ENCODE data around the gene RANBP10. TPM values are rescaled to one million over a fixed set of nuclear protein-coding genes. Genes with fewer than 3 reads are reported as not detected.

The RANBP10 gene
- total and polyA plus RNA-seq, 2 experiments from 2014 or later: 9.0 to 13.6 TPM

- TF ChIP-seq, protein P1, sequence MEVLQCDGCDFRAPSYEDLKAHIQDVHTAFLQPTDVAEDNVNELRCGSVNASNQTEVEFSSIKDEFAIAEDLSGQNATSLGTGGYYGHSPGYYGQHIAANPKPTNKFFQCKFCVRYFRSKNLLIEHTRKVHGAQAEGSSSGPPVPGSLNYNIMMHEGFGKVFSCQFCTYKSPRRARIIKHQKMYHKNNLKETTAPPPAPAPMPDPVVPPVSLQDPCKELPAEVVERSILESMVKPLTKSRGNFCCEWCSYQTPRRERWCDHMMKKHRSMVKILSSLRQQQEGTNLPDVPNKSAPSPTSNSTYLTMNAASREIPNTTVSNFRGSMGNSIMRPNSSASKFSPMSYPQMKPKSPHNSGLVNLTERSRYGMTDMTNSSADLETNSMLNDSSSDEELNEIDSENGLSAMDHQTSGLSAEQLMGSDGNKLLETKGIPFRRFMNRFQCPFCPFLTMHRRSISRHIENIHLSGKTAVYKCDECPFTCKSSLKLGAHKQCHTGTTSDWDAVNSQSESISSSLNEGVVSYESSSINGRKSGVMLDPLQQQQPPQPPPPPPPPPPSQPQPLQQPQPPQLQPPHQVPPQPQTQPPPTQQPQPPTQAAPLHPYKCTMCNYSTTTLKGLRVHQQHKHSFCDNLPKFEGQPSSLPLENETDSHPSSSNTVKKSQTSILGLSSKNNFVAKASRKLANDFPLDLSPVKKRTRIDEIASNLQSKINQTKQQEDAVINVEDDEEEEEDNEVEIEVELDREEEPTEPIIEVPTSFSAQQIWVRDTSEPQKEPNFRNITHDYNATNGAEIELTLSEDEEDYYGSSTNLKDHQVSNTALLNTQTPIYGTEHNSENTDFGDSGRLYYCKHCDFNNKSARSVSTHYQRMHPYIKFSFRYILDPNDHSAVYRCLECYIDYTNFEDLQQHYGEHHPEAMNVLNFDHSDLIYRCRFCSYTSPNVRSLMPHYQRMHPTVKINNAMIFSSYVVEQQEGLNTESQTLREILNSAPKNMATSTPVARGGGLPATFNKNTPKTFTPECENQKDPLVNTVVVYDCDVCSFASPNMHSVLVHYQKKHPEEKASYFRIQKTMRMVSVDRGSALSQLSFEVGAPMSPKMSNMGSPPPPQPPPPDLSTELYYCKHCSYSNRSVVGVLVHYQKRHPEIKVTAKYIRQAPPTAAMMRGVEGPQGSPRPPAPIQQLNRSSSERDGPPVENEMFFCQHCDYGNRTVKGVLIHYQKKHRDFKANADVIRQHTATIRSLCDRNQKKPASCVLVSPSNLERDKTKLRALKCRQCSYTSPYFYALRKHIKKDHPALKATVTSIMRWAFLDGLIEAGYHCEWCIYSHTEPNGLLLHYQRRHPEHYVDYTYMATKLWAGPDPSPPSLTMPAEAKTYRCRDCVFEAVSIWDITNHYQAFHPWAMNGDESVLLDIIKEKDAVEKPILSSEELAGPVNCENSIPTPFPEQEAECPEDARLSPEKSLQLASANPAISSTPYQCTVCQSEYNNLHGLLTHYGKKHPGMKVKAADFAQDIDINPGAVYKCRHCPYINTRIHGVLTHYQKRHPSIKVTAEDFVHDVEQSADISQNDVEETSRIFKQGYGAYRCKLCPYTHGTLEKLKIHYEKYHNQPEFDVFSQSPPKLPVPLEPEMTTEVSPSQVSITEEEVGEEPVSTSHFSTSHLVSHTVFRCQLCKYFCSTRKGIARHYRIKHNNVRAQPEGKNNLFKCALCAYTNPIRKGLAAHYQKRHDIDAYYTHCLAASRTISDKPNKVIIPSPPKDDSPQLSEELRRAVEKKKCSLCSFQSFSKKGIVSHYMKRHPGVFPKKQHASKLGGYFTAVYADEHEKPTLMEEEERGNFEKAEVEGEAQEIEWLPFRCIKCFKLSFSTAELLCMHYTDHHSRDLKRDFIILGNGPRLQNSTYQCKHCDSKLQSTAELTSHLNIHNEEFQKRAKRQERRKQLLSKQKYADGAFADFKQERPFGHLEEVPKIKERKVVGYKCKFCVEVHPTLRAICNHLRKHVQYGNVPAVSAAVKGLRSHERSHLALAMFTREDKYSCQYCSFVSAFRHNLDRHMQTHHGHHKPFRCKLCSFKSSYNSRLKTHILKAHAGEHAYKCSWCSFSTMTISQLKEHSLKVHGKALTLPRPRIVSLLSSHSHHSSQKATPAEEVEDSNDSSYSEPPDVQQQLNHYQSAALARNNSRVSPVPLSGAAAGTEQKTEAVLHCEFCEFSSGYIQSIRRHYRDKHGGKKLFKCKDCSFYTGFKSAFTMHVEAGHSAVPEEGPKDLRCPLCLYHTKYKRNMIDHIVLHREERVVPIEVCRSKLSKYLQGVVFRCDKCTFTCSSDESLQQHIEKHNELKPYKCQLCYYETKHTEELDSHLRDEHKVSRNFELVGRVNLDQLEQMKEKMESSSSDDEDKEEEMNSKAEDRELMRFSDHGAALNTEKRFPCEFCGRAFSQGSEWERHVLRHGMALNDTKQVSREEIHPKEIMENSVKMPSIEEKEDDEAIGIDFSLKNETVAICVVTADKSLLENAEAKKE (CRISPR knock-in tag; IDR thresholded peaks at IDR 0.05): no peak
- TF ChIP-seq JUNB (IDR thresholded peaks at IDR 0.05; ENCODE audit: unreplicated experiment) (no peak), POLR2AphosphoS5 (IDR thresholded peaks at IDR 0.05; ENCODE audit: low read depth) (no peak), CREB1 (CRISPR knock-in tag; IDR thresholded peaks at IDR 0.05; ENCODE audit: low read depth) (no peak), EZH2phosphoT487 (IDR thresholded peaks at IDR 0.05; ENCODE audit: unreplicated experiment) (no peak), CTCF (conservative IDR thresholded peaks at IDR 0.05; ENCODE audit: low read depth in 2 of 2) (no peak)
Observed at GRCh38 chr16:67782567-67783352, 23.6 kb downstream of the RANBP10 start (continued).

DNA sequence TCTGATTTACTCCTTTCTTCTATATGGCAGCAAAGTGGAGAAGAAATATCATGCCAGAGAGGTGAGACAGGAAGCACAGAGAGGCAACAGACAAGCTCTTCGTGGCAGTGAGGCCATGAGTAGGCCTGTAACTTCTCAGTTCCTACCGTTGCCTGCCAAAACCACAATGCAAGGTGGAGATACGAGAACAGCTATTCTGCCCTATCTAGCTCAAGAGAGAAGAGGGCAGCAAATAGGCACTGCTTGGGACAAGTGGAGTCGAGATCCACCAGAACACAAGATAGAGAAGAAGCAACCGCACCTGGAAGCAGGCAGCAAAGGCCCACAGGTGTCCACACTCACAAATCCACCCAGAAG is 24.8 kb downstream of the RANBP10 start:
- peaks cover 31% of the 10 kb centered on the region for H3K79me2 ChIP-seq (replicated peaks; ENCODE audit: insufficient read depth)
- H3F3A ChIP-seq (replicated peaks; ENCODE audit: low read depth): no peaks in the 10 kb centered on the region
- H3K27me3 Mint-ChIP-seq (ENCODE audit: insufficient read depth, low read depth, poor library complexity): peaks cover 4% of the 10 kb centered on the region
- no peaks in the 10 kb centered on the region for H3K9me2 ChIP-seq (ENCODE audit: insufficient read depth)
- no peak overlapping the region for H3K4me2 ChIP-seq
- H4K20me1 ChIP-seq (replicated peaks; ENCODE audit: insufficient read depth): peaks cover 4% of the 10 kb centered on the region; the same call in 1 of the 2 replicates
- H3K36me3 Mint-ChIP-seq (ENCODE audit: low read depth): no peaks in the 10 kb centered on the region; the same call in 1 of the 3 replicates
- no peaks in the 10 kb centered on the region for H3K9me3 Mint-ChIP-seq
- no peaks in the 10 kb centered on the region for H3K4me1 ChIP-seq (ENCODE audit: insufficient read depth)
- H3K27me3 ChIP-seq (ENCODE audit: insufficient read depth): no peaks in the 10 kb centered on the region
- no peak overlapping the region for H2AFZ ChIP-seq
- H3K27ac Mint-ChIP-seq: no peak overlapping the region; the same call in 1 of the 2 replicates
- H3K27ac ChIP-seq (ENCODE audit: low read depth): no peak overlapping the region
- no peak for DNase-seq (ENCODE audit: low spot score)
- no peaks in the 10 kb centered on the region for H3K36me3 ChIP-seq (ENCODE audit: insufficient read depth)
- no peak for ATAC-seq
- H3K4me3 ChIP-seq: no peak overlapping the region
- no peak overlapping the region for H3K4me3 Mint-ChIP-seq
- peaks cover 2% of the 10 kb centered on the region; the same call in 1 of the 3 replicates for H3K4me1 Mint-ChIP-seq
- TF ChIP-seq CREB1 (CRISPR knock-in tag; IDR thresholded peaks at IDR 0.05; ENCODE audit: low read depth) (no peak), POLR2AphosphoS5 (IDR thresholded peaks at IDR 0.05; ENCODE audit: low read depth) (no peak)
- TF ChIP-seq, protein P1 (CRISPR knock-in tag; IDR thresholded peaks at IDR 0.05): no peak
